CD4-positive, alpha-beta T cell treated with Interleukin-15 for 4 hours (primary cell): Measurements from ENCODE around the gene GALNT4.

ENCODE experiments used
- DNase-seq: peaks from one replicate; pipeline ENCODE4 v3.0.0-alpha.2; 2020; ENCODE audit warnings: low spot score

The GALNT4 gene

DNA sequence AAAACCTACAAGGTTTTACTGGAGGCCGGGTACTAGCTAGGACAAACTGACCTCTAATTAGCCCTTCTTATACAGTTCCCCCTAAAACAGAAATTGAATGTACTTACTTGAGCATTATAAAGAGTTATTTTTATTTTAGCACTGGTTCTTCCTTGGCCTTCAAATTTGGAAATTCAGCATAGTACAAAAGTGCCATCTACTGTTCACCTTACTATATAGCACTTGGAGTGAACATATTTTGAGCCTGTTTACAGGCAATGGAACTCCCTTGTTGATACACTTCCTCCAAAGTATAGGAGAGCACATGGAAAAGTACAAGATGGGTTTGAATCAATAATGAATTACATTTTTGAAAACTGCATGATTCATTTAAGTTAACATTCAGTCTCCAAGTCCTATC, 5.1 kb upstream of the GALNT4 start:
- DNase-seq: peak; percentile 69

DNA sequence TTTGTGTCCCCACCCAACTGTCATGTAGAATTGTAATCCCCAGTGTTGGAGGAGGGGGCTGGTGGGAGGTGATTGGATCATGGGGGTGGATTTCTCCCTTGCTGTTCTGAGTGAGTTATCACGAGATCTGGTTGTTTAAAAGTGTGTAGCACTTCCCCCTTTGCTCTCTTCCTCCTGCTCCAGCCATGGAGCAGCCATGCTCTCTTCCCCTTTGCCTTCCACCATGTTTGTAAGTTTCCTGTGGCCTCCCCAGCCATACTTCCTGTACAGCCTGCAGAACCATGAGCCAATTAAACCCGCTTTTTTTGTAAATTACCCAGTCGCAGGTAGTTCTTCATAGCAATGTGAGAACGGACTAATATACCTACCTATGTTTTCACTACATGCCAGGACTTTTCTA, 3.8 kb upstream of the GALNT4 start:
- DNase-seq: no peak

GRCh38 chr12:89525824-89526770, 1.5 kb upstream of the GALNT4 start, which contains the start of gene POC1B:
Gene POC1B (minus strand): TSS chr12:89526047. CDS start chr12:89525895, 152 bp downstream.
- DNase-seq: peak; percentile 68

DNA sequence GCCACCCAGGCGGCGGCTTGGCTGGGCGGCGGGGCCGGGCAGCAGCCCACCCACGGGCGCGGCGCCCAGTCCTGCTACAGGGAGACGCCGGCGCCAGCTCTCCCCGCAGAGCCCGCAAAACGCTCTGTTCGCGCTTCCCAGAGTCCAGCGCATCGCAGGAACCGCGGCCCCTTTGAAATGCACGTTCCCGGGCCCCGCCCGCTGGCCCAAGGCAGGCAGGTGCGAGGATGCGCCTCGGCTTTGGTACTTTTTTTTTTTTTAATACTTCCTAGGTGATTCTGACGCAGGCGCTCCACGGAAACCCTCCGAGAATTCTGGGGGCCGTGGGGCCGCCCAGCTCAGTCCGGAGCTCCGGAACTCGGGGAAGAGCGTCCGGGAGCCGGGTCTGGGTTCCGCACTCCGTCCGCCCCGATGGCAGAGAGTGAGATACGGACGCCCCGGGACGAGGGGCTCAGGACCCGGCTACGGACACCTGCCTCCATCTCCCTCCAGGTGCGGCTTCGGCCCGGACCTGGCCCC, 768 bp upstream of the GALNT4 start:
- peak; percentile 46 for DNase-seq

- no peak for DNase-seq
Measured at GRCh38 chr12:89523843-89524540, 604 bp downstream of the GALNT4 start.

- no peak for DNase-seq
Measured at GRCh38 chr12:89523393-89523792, 1.2 kb downstream of the GALNT4 start.

GRCh38 chr12:89521364-89522223, 3.0 kb downstream of the GALNT4 start:
- DNase-seq: no peak

DNA sequence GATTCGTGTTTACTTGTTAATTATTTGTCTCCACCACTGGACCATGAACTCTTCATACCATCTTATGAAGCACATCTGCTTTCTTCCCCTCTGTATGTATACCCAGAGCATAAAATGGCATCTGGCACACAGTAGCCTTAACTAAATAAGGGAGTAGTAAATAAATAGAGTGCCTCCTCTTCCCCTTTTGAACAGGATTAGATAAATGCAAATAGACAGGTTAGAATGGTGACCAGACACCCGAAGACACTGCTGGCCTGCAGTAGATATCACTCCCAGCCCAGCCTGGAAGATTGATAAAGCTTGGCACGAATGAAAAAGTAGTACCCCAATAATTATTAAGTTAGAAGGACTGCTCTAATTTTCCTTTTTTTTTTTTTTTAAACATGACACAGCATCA, 6.9 kb downstream of the GALNT4 start:
- DNase-seq: no peak

DNA sequence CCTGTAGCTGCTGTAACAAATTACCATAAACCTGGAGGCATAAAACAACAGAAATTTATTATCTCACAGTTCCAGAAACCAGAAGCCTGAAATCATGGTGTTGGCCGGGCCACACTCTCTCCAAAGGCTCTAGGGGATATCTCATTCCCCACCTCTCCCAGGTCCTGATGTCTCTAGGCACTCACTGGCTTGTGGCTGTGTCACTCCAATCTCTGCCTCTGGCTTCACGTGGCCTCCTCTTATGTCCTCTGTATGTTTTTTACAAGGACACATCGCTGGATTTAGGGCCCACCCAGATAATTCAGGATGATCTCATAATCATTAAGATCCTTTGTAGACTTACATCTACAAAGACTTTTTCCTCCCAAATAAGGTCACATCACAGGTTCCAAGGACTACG, 8.0 kb downstream of the GALNT4 start:
- no peak for DNase-seq

DNA sequence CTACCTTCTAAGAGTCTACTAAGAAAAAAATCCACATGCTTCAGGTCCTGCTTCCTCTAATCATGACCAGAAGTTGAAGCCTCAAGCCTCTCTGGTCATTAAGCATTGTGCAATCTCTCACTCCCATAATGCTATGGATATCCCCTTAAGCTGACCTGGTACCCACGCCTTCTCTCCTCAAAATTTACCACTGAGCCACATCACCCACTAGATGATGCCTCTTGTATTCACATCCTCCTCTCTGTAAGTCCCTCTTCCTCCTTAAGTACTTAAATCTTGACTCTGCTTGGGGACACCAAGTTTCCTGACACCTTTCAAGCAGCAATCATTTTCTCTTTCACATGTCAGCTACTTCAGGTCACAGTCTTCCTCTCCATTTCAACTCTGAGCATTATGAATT, 9.8 kb downstream of the GALNT4 start:
- DNase-seq: no peak

GRCh38 chr12:89513544-89513943, 11.1 kb downstream of the GALNT4 start:
- DNase-seq: no peak

DNA sequence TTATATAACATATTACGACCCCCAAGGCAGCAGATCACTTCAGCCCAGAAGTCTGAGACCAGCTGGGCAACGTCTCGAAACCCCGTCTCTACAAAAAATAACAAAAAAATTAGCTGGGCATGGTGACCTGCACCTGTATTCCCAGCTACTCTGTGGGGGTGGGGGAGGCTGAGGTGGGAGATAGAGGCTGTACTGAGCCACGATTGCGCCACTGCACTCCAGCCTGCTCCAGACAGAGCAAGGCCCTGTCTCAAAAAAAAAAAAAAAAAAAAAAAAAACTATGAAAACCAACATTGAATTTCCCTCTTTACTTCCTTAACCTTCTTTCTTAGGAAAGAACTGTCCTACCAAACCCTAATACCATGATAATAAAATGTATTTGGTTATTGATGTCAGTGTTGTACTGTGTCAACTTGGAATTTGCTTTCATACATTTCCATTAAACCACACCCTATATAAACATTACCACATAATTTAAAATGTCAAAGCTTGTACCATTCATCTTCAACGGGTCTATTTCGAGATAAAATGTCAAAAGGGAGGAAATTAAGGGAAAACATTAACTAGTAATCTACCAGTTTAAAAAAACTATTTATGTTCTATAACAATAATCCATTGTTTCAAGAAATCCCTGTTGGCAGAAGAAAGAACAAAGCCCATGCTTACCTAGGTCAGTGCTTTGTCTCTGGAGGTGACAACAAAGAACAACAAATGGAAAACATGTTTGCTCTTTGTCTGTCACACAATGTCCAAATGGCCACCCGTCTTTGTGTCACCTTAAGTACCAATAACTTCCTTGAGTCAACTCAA, 17.4 kb downstream of the GALNT4 start:
- no peak for DNase-seq

DNA sequence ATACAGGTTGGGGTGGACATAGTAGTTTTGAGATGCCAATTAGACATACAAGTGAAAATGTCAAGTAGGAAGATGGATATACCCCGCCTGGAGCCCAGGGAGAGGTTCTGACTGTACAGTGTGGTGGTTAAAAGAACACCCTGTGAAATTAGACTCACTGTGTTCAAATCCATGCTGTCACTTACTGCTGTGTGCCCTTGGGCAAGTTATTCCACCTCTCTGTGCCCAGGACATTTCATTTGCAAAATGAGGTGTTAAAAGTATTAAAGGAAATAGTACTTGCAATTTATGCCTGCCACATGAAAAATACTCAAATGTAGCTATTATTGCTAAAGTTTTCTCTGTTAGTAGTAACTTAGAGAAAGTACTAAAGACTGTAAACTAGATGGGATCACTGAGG, 18.5 kb downstream of the GALNT4 start:
- DNase-seq: no peak

- no peak for DNase-seq
Measured at GRCh38 chr12:89504560-89505346, 19.8 kb downstream of the GALNT4 start.

GRCh38 chr12:89501793-89502192, 22.8 kb downstream of the GALNT4 start:
- no peak for DNase-seq

DNA sequence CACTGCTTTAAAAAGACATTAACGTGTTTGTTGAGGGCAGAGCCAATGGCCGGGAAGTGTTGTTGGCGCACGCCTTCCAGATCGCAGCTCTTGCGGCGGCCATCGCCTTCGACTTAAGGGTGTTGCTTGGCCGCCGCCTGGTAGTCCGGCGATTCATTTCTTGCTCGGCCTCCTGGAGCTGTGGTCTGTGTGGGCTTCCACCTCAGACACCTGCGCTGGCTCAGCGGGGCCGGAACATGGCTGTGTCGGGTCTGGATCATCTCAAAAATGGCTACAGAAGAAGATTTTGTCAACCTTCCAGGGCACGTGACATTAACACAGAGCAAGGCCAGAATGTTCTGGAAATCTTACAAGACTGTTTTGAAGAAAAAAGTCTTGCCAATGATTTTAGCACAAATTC, 24.7 kb downstream of the GALNT4 start:
- no peak for DNase-seq

GRCh38 chr12:89497467-89497866, 27.1 kb downstream of the GALNT4 start:
- DNase-seq: no peak

- no peak for DNase-seq
Measured at GRCh38 chr12:89497005-89497404, 27.6 kb downstream of the GALNT4 start.

GRCh38 chr12:89494411-89495231, 30.0 kb downstream of the GALNT4 start:
- peak; percentile 39 for DNase-seq
